ENCODE data around the gene RFTN1.

RFTN1 gene

DNA sequence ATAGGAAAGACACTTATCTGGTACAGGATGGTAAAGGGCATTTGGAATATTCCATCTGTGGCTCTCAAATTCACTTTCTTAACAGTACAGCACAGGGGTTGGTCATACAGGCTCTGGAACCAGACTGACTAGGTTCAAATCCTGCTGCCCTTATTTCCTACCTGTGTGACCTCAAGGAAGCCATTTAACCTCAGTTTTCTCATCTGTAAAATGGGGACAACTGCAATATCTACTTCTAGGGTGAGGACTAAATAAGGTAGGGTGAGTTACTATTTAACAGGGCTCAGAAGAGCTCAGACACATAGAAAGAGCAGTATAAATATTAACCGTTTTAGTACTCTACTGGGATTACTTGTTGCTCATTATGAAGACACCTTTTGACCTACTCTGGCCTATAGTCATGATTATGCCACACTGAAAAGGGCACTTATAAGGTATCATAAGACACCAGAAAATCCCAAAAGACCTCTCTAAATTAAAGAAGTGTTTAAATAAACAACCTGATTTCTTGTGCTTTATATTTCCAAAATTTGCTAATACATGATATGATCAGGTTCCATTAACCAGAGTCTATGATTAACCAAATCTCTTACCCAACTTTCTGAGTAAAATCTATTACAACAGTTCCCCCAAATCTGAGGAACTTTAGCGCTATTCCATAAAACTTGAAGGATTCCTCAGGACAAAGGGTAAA, 6.5 kb downstream of the RFTN1 start (continued):
- no peak for TF ChIP-seq TSHZ2 (CRISPR knock-in tag; IDR thresholded peaks at IDR 0.05)
- TF ChIP-seq TCF4 (CRISPR knock-in tag; IDR thresholded peaks at IDR 0.05; ENCODE audit: borderline replicate concordance), result no peak
- no peak for TF ChIP-seq ZNF70 (CRISPR knock-in tag; IDR thresholded peaks at IDR 0.05)
- no peak for TF ChIP-seq ZFP30 (CRISPR knock-in tag; IDR thresholded peaks at IDR 0.05)
- TF ChIP-seq OSR1 (CRISPR knock-in tag; IDR thresholded peaks at IDR 0.05), result no peak
- TF ChIP-seq ZNF8 (CRISPR knock-in tag; IDR thresholded peaks at IDR 0.05), result no peak
- no peak for TF ChIP-seq CSRNP3 (CRISPR knock-in tag; IDR thresholded peaks at IDR 0.05)

DNA sequence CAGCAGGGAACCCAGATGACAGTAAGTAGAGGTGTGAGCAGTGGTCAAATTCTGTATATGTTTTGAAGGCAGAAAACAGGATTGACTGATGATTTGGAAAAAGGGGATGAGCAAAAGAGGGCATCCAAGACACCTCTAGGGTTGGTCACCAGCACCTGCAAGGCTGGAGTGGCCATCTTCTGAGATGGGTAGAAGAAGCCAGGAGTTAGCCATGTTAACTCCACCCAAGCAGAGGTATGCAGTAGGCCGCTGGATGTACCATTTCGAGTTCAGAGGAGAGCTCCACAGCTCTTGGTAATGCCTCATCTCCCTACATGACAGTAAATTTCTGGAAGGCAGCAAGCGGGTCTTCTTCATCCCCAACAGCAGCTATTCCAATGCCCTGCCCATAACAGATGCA, 7.0 kb downstream of the RFTN1 start:
- ATAC-seq, result no peak
- TF ChIP-seq TCF4 (CRISPR knock-in tag; IDR thresholded peaks at IDR 0.05; ENCODE audit: borderline replicate concordance), result no peak
- TF ChIP-seq ZFP30 (CRISPR knock-in tag; IDR thresholded peaks at IDR 0.05), result no peak
- no peak for TF ChIP-seq ZNF565 (CRISPR knock-in tag; conservative IDR thresholded peaks at IDR 0.05; ENCODE audit: low read depth)
- no peak for TF ChIP-seq ARNTL (CRISPR knock-in tag; IDR thresholded peaks at IDR 0.05; ENCODE audit: borderline replicate concordance, low read depth)
- TF ChIP-seq SNAI2 (CRISPR knock-in tag; IDR thresholded peaks at IDR 0.05), result no peak
- TF ChIP-seq TSHZ2 (CRISPR knock-in tag; IDR thresholded peaks at IDR 0.05), result no peak

GRCh38 chr3:16504692-16505091, 8.8 kb downstream of the RFTN1 start:
- ATAC-seq, result no peak
- TF ChIP-seq ZC3H10 (CRISPR knock-in tag; IDR thresholded peaks at IDR 0.05), result no peak
- no peak for TF ChIP-seq CREB5 (CRISPR knock-in tag; IDR thresholded peaks at IDR 0.05; ENCODE audit: low read depth)
- TF ChIP-seq, protein P1, sequence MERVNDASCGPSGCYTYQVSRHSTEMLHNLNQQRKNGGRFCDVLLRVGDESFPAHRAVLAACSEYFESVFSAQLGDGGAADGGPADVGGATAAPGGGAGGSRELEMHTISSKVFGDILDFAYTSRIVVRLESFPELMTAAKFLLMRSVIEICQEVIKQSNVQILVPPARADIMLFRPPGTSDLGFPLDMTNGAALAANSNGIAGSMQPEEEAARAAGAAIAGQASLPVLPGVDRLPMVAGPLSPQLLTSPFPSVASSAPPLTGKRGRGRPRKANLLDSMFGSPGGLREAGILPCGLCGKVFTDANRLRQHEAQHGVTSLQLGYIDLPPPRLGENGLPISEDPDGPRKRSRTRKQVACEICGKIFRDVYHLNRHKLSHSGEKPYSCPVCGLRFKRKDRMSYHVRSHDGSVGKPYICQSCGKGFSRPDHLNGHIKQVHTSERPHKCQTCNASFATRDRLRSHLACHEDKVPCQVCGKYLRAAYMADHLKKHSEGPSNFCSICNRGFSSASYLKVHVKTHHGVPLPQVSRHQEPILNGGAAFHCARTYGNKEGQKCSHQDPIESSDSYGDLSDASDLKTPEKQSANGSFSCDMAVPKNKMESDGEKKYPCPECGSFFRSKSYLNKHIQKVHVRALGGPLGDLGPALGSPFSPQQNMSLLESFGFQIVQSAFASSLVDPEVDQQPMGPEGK (CRISPR knock-in tag; IDR thresholded peaks at IDR 0.05; ENCODE audit: borderline replicate concordance), result no peak
- no peak for TF ChIP-seq OSR1 (CRISPR knock-in tag; IDR thresholded peaks at IDR 0.05)
- no peak for TF ChIP-seq ZNF565 (CRISPR knock-in tag; conservative IDR thresholded peaks at IDR 0.05; ENCODE audit: low read depth)
- TF ChIP-seq, protein P2, sequence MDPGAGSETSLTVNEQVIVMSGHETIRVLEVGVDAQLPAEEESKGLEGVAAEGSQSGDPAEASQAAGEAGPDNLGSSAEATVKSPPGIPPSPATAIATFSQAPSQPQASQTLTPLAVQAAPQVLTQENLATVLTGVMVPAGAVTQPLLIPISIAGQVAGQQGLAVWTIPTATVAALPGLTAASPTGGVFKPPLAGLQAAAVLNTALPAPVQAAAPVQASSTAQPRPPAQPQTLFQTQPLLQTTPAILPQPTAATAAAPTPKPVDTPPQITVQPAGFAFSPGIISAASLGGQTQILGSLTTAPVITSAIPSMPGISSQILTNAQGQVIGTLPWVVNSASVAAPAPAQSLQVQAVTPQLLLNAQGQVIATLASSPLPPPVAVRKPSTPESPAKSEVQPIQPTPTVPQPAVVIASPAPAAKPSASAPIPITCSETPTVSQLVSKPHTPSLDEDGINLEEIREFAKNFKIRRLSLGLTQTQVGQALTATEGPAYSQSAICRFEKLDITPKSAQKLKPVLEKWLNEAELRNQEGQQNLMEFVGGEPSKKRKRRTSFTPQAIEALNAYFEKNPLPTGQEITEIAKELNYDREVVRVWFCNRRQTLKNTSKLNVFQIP (CRISPR knock-in tag; IDR thresholded peaks at IDR 0.05; ENCODE audit: borderline replicate concordance, low read depth), result no peak
- no peak for TF ChIP-seq TSHZ2 (CRISPR knock-in tag; IDR thresholded peaks at IDR 0.05)
- no peak for TF ChIP-seq ZFP30 (CRISPR knock-in tag; IDR thresholded peaks at IDR 0.05)
- TF ChIP-seq ZNF70 (CRISPR knock-in tag; IDR thresholded peaks at IDR 0.05), result no peak
- no peak for TF ChIP-seq ISL1 (CRISPR knock-in tag; IDR thresholded peaks at IDR 0.05)
